Duodenal mucosa (tissue), 2 donors: ENCODE measurements around the gene TSTD2.
"Not testable (repeated sequence)": the region's sequence is repeated elsewhere in the genome, so short reads cannot be mapped to it uniquely, and the experiment has no call there.

ENCODE experiments used
- H3K27ac ChIP-seq: one replicate; pipeline ENCODE4 v1.7.0; 2013; ENCODE audit warnings: low read depth, low read length
- H3K27me3 ChIP-seq, 2 donors: one replicate each; pipeline ENCODE4 v1.7.0; 2013; ENCODE audit warnings: low read length in 2 of 2, control low read depth in 1 of 2; ENCODE audit not compliant: insufficient read depth in 2 of 2, control insufficient read depth in 1 of 2
- H3K36me3 ChIP-seq, 2 donors: one replicate each; pipeline ENCODE4 v1.7.0; 2013; ENCODE audit warnings: low read length in 2 of 2, control low read depth in 1 of 2; ENCODE audit not compliant: insufficient read depth in 2 of 2, control insufficient read depth in 1 of 2
- H3K4me1 ChIP-seq, 2 donors: one replicate each; pipeline ENCODE4 v1.7.0; 2013; ENCODE audit warnings: low read length in 2 of 2, control low read depth in 1 of 2; ENCODE audit not compliant: insufficient read depth in 2 of 2, control insufficient read depth in 1 of 2
- H3K4me3 ChIP-seq, 2 donors: one replicate each; pipeline ENCODE4 v1.7.0; 2013; ENCODE audit warnings: low read length in 2 of 2, low read depth in 1 of 2
- H3K9ac ChIP-seq, 2 donors: one replicate each; pipeline ENCODE4 v1.7.0; 2013; ENCODE audit warnings: low read length in 2 of 2, low read depth in 1 of 2
- H3K9me3 ChIP-seq, 2 donors: one replicate each; pipeline ENCODE4 v1.7.0; 2013; ENCODE audit warnings: low read length in 2 of 2, control low read depth in 1 of 2; ENCODE audit not compliant: control insufficient read depth in 1 of 2

TSTD2 gene

GRCh38 chr9:97574921-97575672 lies 58.1 kb downstream of the TSTD2 start:
- not testable (repeated sequence) for H3K27ac ChIP-seq, H3K36me3 ChIP-seq, H3K9ac ChIP-seq, H3K4me3 ChIP-seq, H3K9me3 ChIP-seq, H3K27me3 ChIP-seq, H3K4me1 ChIP-seq

- not testable (repeated sequence) for H3K27ac ChIP-seq, H3K36me3 ChIP-seq, H3K9me3 ChIP-seq, H3K9ac ChIP-seq, H3K4me3 ChIP-seq, H3K4me1 ChIP-seq, H3K27me3 ChIP-seq
Measured at GRCh38 chr9:97574101-97574571, 59.0 kb downstream of the TSTD2 start.

- Histone ChIP-seq H3K9me3 (no peaks in the 10 kb centered on the region), H3K36me3 (no peaks in the 10 kb centered on the region), H3K4me3 (no peak overlapping the region), H3K9ac (no peak overlapping the region), H3K4me1 (no peaks in the 10 kb centered on the region), H3K27ac (no peak overlapping the region), H3K27me3 (no peaks in the 10 kb centered on the region)
Measured at GRCh38 chr9:97573482-97574073, 59.6 kb downstream of the TSTD2 start.

- Histone ChIP-seq H3K4me1 (no peaks in the 10 kb centered on the region), H3K36me3 (no peaks in the 10 kb centered on the region), H3K27me3 (no peaks in the 10 kb centered on the region), H3K4me3 (no peak overlapping the region), H3K27ac (no peak overlapping the region), H3K9me3 (no peaks in the 10 kb centered on the region), H3K9ac (no peak overlapping the region)
Measured at GRCh38 chr9:97572892-97573365, 60.2 kb downstream of the TSTD2 start.

GRCh38 chr9:97572196-97572891 lies 60.8 kb downstream of the TSTD2 start:
- H3K9ac ChIP-seq: no peak overlapping the region
- H3K9me3 ChIP-seq: no peaks in the 10 kb centered on the region
- no peak overlapping the region for H3K4me3 ChIP-seq
- H3K27me3 ChIP-seq: no peaks in the 10 kb centered on the region
- no peak overlapping the region for H3K27ac ChIP-seq
- no peaks in the 10 kb centered on the region for H3K36me3 ChIP-seq
- no peaks in the 10 kb centered on the region for H3K4me1 ChIP-seq

GRCh38 chr9:97571664-97572063 lies 61.5 kb downstream of the TSTD2 start:
- H3K36me3 ChIP-seq: no peaks in the 10 kb centered on the region
- no peaks in the 10 kb centered on the region for H3K4me1 ChIP-seq
- H3K9me3 ChIP-seq: no peaks in the 10 kb centered on the region
- no peaks in the 10 kb centered on the region for H3K27me3 ChIP-seq
- H3K9ac ChIP-seq: no peak overlapping the region
- H3K27ac ChIP-seq: no peak overlapping the region
- H3K4me3 ChIP-seq: no peak overlapping the region

GRCh38 chr9:97570899-97571298 lies 62.3 kb downstream of the TSTD2 start:
- H3K27me3 ChIP-seq: no peaks in the 10 kb centered on the region

GRCh38 chr9:97568461-97569275 lies 64.5 kb downstream of the TSTD2 start:
- no peak overlapping the region for H3K4me3 ChIP-seq
- H3K9ac ChIP-seq: no peak overlapping the region
- no peaks in the 10 kb centered on the region for H3K27me3 ChIP-seq
- H3K9me3 ChIP-seq: no peaks in the 10 kb centered on the region
- peaks cover 0 to 8% of the 10 kb centered on the region in 2 donors for H3K4me1 ChIP-seq
- no peak overlapping the region for H3K27ac ChIP-seq
- no peaks in the 10 kb centered on the region for H3K36me3 ChIP-seq

More at GRCh38 chr9:97570899-97571298, 62.3 kb downstream of the TSTD2 start:
- H3K36me3 ChIP-seq: no peaks in the 10 kb centered on the region
- H3K4me3 ChIP-seq: no peak overlapping the region
- no peaks in the 10 kb centered on the region for H3K4me1 ChIP-seq
- H3K9ac ChIP-seq: no peak overlapping the region
- H3K27ac ChIP-seq: no peak overlapping the region
- H3K9me3 ChIP-seq: no peaks in the 10 kb centered on the region

GRCh38 chr9:97567894-97568202 lies 65.3 kb downstream of the TSTD2 start:
- Histone ChIP-seq H3K9ac (no peak overlapping the region), H3K27me3 (no peaks in the 10 kb centered on the region), H3K27ac (no peak overlapping the region), H3K9me3 (no peaks in the 10 kb centered on the region), H3K4me3 (no peak overlapping the region), H3K4me1 (peaks cover 0 to 8% of the 10 kb centered on the region in 2 donors), H3K36me3 (no peaks in the 10 kb centered on the region)
